GM12872 (cell line): ENCODE measurements around the gene LBH.

Experiments used
- CTCF ChIP-seq: IDR thresholded peaks from 3 replicates; pipeline ENCODE4 v1.5.1; 2011; ENCODE audit warnings: low read depth, mild to moderate bottlenecking, low read length, moderate library complexity; ENCODE audit not compliant: insufficient read depth

The LBH gene

GRCh38 chr2:30216157-30216556, 15.2 kb upstream of the LBH start:
- no peak for TF ChIP-seq CTCF

- TF ChIP-seq CTCF, result no peak
These were observed 13.5 kb upstream of the LBH start for GRCh38 chr2:30217644-30218337.

- TF ChIP-seq CTCF, result no peak
These were observed 13.0 kb upstream of the LBH start for GRCh38 chr2:30218338-30218713.

- no peak for TF ChIP-seq CTCF
These were observed 12.5 kb upstream of the LBH start for GRCh38 chr2:30218814-30219213.

GRCh38 chr2:30219886-30220875, 11.2 kb upstream of the LBH start:
- no peak for TF ChIP-seq CTCF

- TF ChIP-seq CTCF, result no peak
These were observed 9.8 kb upstream of the LBH start for GRCh38 chr2:30221531-30221930.

- no peak for TF ChIP-seq CTCF
These were observed 9.3 kb upstream of the LBH start for GRCh38 chr2:30222031-30222430.
